SK-N-SH treated with all-trans-retinoic acid at 6 μM for 48 hours (cell line): Measurements from ENCODE around the gene PHETA2.

ENCODE experiments used
- ATAC-seq: fragments of 200-7000 bp; cut with Tn5 transposase; 3 replicates; pipeline ENCODE4 v1.9.1; 2020; ENCODE audit warnings: mild to moderate bottlenecking, moderate library complexity
- BACH2 ChIP-seq: fragments of 250-450 bp; sonication (Bioruptor Pico); IDR thresholded peaks from 2 replicates; pipeline ENCODE4 v1.9.0; 2021; ENCODE audit warnings: mild to moderate bottlenecking, borderline replicate concordance
- CSDC2 ChIP-seq: fragments of 250-450 bp; sonication (Bioruptor Pico); IDR thresholded peaks from 2 replicates; pipeline ENCODE4 v1.5.0; 2020; ENCODE audit warnings: mild to moderate bottlenecking, moderate library complexity
- ESRRG ChIP-seq: fragments of 250-450 bp; sonication (Bioruptor Pico); IDR thresholded peaks from 2 replicates; pipeline ENCODE4 v1.6.1; 2021; ENCODE audit warnings: mild to moderate bottlenecking
- GLIS3 ChIP-seq: fragments of 250-450 bp; sonication (Bioruptor Pico); IDR thresholded peaks from 2 replicates; pipeline ENCODE4 v1.5.0; 2020; ENCODE audit warnings: mild to moderate bottlenecking, moderate library complexity
- ISL1 ChIP-seq: fragments of 250-450 bp; sonication (Bioruptor Pico); IDR thresholded peaks from 2 replicates; pipeline ENCODE4 v2.1.2; 2022; ENCODE audit warnings: mild to moderate bottlenecking, moderate library complexity
- OSR1 ChIP-seq: fragments of 250-450 bp; sonication (Bioruptor Pico); IDR thresholded peaks from 2 replicates; pipeline ENCODE4 v1.8.0; 2022; ENCODE audit warnings: moderate library complexity, mild to moderate bottlenecking, inconsistent platforms
- PPARA ChIP-seq: fragments of 250-450 bp; sonication (Bioruptor Pico); IDR thresholded peaks from 2 replicates; pipeline ENCODE4 v1.5.0; 2020; ENCODE audit warnings: mild to moderate bottlenecking, borderline replicate concordance
- RARB ChIP-seq: fragments of 250-450 bp; sonication (Bioruptor Pico); IDR thresholded peaks from 2 replicates; pipeline ENCODE4 v1.8.0; 2021; ENCODE audit warnings: mild to moderate bottlenecking, moderate library complexity
- SNAI2 ChIP-seq: fragments of 250-450 bp; sonication (Bioruptor Pico); IDR thresholded peaks from 2 replicates; pipeline ENCODE4 v1.5.0; 2020; ENCODE audit warnings: mild to moderate bottlenecking, moderate library complexity
- TCF4 ChIP-seq: fragments of 250-450 bp; sonication (Bioruptor Pico); IDR thresholded peaks from 2 replicates; pipeline ENCODE4 v1.8.0; 2021; ENCODE audit warnings: mild to moderate bottlenecking, moderate library complexity, borderline replicate concordance
- TOX ChIP-seq: fragments of 250-450 bp; sonication (Bioruptor Pico); IDR thresholded peaks from 2 replicates; pipeline ENCODE4 v1.8.0; 2021; ENCODE audit warnings: mild to moderate bottlenecking, moderate library complexity, borderline replicate concordance
- ZFP3 ChIP-seq: fragments of 250-450 bp; sonication (Bioruptor Pico); IDR thresholded peaks from 2 replicates; pipeline ENCODE4 v1.5.0; 2020; ENCODE audit warnings: mild to moderate bottlenecking, moderate library complexity
- ZNF565 ChIP-seq: fragments of 450-650 bp; formaldehyde crosslinking; conservative IDR thresholded peaks from 2 replicates; pipeline ENCODE4 v1.5.0; 2020; ENCODE audit warnings: low read depth, mild to moderate bottlenecking, moderate library complexity
- ZNF70 ChIP-seq: fragments of 450-650 bp; formaldehyde crosslinking; IDR thresholded peaks from 2 replicates; pipeline ENCODE4 v1.5.0; 2020; ENCODE audit warnings: mild to moderate bottlenecking, moderate library complexity
- ZNF8 ChIP-seq: fragments of 450-650 bp; formaldehyde crosslinking; IDR thresholded peaks from 2 replicates; pipeline ENCODE4 v1.5.0; 2020; ENCODE audit warnings: mild to moderate bottlenecking, moderate library complexity
- TF ChIP-seq, protein P1 (sequence below): fragments of 250-450 bp; sonication (Bioruptor Pico); IDR thresholded peaks from 2 replicates; pipeline ENCODE4 v1.8.0; 2020; ENCODE audit warnings: mild to moderate bottlenecking, moderate library complexity, borderline replicate concordance
- TF ChIP-seq, protein P2 (sequence below): fragments of 250-450 bp; sonication (Bioruptor Pico); IDR thresholded peaks from 2 replicates; pipeline ENCODE4 v1.5.1; 2020; ENCODE audit warnings: low read depth, mild to moderate bottlenecking, moderate library complexity
- TF ChIP-seq, protein P3 (sequence below): fragments of 250-450 bp; sonication (Bioruptor Pico); IDR thresholded peaks from 2 replicates; pipeline ENCODE4 v1.5.0; 2020; ENCODE audit warnings: mild to moderate bottlenecking, moderate library complexity

Gene PHETA2

DNA sequence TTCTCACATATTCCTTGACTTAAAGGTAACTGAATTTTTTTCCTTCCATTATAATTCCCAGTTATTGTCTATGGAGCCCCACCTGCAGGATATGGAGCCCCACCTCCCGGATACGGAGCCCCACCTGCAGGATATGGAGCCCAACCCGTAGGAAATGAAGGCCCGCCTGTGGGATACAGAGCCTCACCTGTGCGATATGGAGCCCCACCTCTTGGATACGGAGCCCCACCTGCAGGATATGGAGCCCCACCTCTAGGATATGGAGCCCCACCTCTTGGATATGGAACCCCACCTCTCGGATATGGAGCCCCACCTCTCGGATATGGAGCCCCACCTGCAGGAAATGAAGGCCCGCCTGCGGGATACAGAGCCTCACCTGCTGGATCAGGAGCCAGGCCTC lies 47.3 kb upstream of the PHETA2 start:
- TF ChIP-seq ZNF70 (CRISPR knock-in tag) (no peak), BACH2 (CRISPR knock-in tag) (no peak), ZNF565 (no peak), GLIS3 (CRISPR knock-in tag) (no peak), ESRRG (CRISPR knock-in tag) (no peak), ISL1 (no peak), OSR1 (CRISPR knock-in tag) (no peak), SNAI2 (no peak), TCF4 (no peak)
- TF ChIP-seq, protein P1, sequence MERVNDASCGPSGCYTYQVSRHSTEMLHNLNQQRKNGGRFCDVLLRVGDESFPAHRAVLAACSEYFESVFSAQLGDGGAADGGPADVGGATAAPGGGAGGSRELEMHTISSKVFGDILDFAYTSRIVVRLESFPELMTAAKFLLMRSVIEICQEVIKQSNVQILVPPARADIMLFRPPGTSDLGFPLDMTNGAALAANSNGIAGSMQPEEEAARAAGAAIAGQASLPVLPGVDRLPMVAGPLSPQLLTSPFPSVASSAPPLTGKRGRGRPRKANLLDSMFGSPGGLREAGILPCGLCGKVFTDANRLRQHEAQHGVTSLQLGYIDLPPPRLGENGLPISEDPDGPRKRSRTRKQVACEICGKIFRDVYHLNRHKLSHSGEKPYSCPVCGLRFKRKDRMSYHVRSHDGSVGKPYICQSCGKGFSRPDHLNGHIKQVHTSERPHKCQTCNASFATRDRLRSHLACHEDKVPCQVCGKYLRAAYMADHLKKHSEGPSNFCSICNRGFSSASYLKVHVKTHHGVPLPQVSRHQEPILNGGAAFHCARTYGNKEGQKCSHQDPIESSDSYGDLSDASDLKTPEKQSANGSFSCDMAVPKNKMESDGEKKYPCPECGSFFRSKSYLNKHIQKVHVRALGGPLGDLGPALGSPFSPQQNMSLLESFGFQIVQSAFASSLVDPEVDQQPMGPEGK (CRISPR knock-in tag), result no peak
- ATAC-seq, result no peak

DNA sequence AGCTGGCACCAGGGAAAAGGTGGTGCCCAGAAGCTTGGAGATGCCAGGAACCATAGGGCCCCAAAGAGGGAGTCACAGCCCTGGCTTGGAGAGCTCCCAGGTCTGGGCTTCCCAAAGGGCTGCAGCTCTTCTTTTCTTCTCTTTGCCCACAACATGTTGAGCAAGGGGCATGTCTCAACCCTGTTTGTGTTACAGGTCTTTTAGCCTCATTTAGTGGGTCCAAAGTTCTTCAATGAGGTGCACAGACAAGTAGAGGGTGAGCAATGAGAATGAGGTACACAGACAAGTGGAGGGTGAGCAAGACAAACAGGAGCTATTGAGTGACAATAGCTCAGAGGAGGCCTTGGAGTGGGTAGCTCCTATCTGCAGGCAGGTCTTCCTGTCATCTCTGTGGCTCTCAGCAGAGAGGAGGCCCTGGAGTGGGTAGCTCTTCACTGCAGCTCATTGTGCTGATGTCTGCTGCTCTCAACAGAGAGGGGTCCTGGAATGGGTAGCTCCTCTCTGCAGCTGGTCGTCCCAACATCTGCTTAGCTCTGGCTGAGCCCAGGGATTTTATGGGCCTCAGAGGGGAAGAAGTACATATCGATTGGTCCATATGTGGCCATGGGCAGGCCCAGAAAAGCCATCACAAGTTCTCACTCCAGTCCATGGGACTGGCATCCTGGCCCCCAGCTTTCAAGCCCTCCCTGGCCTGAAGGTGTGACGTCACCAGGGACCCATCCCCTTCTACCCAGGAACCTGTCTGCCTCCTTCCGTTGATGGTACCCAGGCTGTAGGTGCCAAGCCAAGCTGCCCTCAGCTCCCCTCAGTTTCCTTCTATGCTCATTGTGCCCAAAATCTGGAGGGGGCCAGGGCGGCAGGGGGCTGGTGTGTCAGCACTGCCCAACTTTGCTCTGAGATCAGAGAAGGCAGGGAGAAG lies 40.5 kb upstream of the PHETA2 start:
- ATAC-seq, result no peak
- TF ChIP-seq RARB (CRISPR knock-in tag) (no peak), TCF4 (no peak), GLIS3 (CRISPR knock-in tag) (no peak), ZNF565 (no peak), CSDC2 (CRISPR knock-in tag) (no peak), ISL1 (no peak), OSR1 (CRISPR knock-in tag) (no peak)
- TF ChIP-seq, protein P2, sequence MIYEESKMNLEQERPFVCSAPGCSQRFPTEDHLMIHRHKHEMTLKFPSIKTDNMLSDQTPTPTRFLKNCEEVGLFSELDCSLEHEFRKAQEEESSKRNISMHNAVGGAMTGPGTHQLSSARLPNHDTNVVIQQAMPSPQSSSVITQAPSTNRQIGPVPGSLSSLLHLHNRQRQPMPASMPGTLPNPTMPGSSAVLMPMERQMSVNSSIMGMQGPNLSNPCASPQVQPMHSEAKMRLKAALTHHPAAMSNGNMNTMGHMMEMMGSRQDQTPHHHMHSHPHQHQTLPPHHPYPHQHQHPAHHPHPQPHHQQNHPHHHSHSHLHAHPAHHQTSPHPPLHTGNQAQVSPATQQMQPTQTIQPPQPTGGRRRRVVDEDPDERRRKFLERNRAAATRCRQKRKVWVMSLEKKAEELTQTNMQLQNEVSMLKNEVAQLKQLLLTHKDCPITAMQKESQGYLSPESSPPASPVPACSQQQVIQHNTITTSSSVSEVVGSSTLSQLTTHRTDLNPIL (CRISPR knock-in tag), result no peak
- TF ChIP-seq, all 23 proteins: peak for 0

DNA sequence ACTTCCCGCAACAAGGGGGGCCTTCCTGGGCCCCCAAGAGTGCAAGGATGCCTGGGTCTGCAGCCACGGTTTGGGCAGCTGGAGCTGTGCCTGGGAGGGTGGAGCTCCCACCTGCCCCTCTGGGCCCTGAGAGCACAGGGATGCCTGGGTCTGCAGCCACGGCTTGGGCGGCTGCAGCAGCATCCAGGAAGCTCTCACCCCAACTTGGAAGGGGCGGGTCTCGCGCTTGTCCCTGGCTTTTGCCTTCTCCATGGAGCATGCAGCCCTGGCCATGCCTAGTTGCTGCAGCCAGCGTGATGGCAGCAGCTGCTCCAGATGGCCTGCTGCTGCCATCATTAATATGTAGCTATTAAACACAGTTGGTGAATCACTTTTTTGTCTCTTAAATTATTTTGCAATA lies 38.8 kb upstream of the PHETA2 start:
- ATAC-seq, result no peak
- TF ChIP-seq, protein P3, sequence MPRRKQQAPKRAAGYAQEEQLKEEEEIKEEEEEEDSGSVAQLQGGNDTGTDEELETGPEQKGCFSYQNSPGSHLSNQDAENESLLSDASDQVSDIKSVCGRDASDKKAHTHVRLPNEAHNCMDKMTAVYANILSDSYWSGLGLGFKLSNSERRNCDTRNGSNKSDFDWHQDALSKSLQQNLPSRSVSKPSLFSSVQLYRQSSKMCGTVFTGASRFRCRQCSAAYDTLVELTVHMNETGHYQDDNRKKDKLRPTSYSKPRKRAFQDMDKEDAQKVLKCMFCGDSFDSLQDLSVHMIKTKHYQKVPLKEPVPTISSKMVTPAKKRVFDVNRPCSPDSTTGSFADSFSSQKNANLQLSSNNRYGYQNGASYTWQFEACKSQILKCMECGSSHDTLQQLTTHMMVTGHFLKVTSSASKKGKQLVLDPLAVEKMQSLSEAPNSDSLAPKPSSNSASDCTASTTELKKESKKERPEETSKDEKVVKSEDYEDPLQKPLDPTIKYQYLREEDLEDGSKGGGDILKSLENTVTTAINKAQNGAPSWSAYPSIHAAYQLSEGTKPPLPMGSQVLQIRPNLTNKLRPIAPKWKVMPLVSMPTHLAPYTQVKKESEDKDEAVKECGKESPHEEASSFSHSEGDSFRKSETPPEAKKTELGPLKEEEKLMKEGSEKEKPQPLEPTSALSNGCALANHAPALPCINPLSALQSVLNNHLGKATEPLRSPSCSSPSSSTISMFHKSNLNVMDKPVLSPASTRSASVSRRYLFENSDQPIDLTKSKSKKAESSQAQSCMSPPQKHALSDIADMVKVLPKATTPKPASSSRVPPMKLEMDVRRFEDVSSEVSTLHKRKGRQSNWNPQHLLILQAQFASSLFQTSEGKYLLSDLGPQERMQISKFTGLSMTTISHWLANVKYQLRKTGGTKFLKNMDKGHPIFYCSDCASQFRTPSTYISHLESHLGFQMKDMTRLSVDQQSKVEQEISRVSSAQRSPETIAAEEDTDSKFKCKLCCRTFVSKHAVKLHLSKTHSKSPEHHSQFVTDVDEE (CRISPR knock-in tag), result no peak
- TF ChIP-seq RARB (CRISPR knock-in tag) (no peak), TOX (CRISPR knock-in tag) (no peak), GLIS3 (CRISPR knock-in tag) (no peak)
- TF ChIP-seq, protein P2 (CRISPR knock-in tag), result no peak

DNA sequence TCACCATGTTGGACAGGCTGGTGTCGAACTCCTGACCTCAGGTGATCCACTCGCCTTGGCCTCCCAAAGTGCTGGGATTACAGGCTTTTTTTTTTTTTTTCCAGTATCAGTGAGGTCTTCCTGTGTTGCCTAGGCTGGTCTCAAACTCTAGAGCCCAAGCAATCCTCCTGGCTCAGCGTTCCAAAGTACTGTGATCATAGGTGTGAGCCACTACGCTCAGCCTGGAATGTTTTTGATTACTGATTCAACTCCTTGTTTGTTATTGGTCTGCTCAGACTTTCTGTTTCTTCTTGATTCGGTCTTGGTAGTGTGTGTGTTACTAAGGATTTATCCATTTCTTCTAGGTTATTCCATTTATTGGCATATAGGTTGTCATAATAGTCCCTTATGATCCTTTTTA lies 34.8 kb upstream of the PHETA2 start:
- no peak for TF ChIP-seq TCF4
- TF ChIP-seq TOX (CRISPR knock-in tag), result no peak
- TF ChIP-seq RARB (CRISPR knock-in tag), result no peak
- TF ChIP-seq ZNF70 (CRISPR knock-in tag), result no peak
- no peak for TF ChIP-seq ZFP3 (CRISPR knock-in tag)
- no peak for TF ChIP-seq GLIS3 (CRISPR knock-in tag)
- TF ChIP-seq ISL1, result no peak
- no peak for TF ChIP-seq ESRRG (CRISPR knock-in tag)
- no peak for TF ChIP-seq PPARA (CRISPR knock-in tag)
- TF ChIP-seq OSR1 (CRISPR knock-in tag), result no peak
- TF ChIP-seq, protein P2 (CRISPR knock-in tag), result no peak
- TF ChIP-seq CSDC2 (CRISPR knock-in tag), result no peak
- TF ChIP-seq SNAI2, result no peak
- TF ChIP-seq ZNF565, result no peak
- TF ChIP-seq BACH2 (CRISPR knock-in tag), result no peak
- TF ChIP-seq, protein P1 (CRISPR knock-in tag), result no peak
- no peak for TF ChIP-seq ZNF8 (CRISPR knock-in tag)
- TF ChIP-seq, all 23 proteins: peak for 0
- no peak for ATAC-seq
